Occipital lobe (tissue), 2 donors: ENCODE measurements around the gene RBMY1D. TPM values are rescaled to one million over a fixed set of nuclear protein-coding genes. Genes with fewer than 3 reads are reported as not detected.
"Not testable (repeated sequence)": the region's sequence is repeated elsewhere in the genome, so short reads cannot be mapped to it uniquely, and the experiment has no call there.

Source experiments
- DNase-seq: peaks from one replicate; lab custom pipeline; 2025; lab: John Stamatoyannopoulos, UW
- total RNA-seq: library from RNA; depleted of rRNA; stranded (reverse); fragments of >200 nt; gene quantifications from one replicate; pipeline ENCODE4 v1.2.3, GENCODE V29; 2014

RBMY1D gene
- not detected for total RNA-seq

GRCh38 chrY:21894426-21894825 is at the start of gene RBMY1D:
Gene RBMY1D (minus strand): TSS chrY:21894526. CDS start chrY:21892513, 2,013 bp downstream.
- DNase-seq: not testable (repeated sequence)

GRCh38 chrY:21917932-21918331 is 23.6 kb upstream of the RBMY1D start, which contains the start of gene RBMY1E:
Gene RBMY1E (minus strand): TSS chrY:21918032. CDS start chrY:21916054, 1,978 bp downstream.
- DNase-seq: not testable (repeated sequence)

GRCh38 chrY:21869407-21870076 is 24.8 kb downstream of the RBMY1D start:
- DNase-seq: not testable (repeated sequence)

GRCh38 chrY:21845481-21845880 is 48.8 kb downstream of the RBMY1D start:
- no peak for DNase-seq

GRCh38 chrY:21842090-21842489 is 52.2 kb downstream of the RBMY1D start:
- DNase-seq: no peak

- peak; percentile 0 for DNase-seq
Observed at GRCh38 chrY:21839489-21839888, 54.8 kb downstream of the RBMY1D start.

GRCh38 chrY:21836343-21836742 is 58.0 kb downstream of the RBMY1D start:
- DNase-seq: no peak

GRCh38 chrY:21835052-21835451 is 59.3 kb downstream of the RBMY1D start:
- no peak for DNase-seq

Other genes with a start within 250 kb of the RBMY1D start
- gene RBMY1E, start 23.5 kb upstream of the RBMY1D start, total RNA-seq: not detected